IMR-90 (cell line): ENCODE measurements around the gene BAD. TPM values are rescaled to one million over a fixed set of nuclear protein-coding genes. Genes with fewer than 3 reads are reported as not detected.

Experiments used
- ATAC-seq: fragments of 200-7000 bp; cut with Tn5 transposase; 2 replicates; pipeline ENCODE4 v1.9.1; 2020; ENCODE audit warnings: low read depth, mild to moderate bottlenecking, moderate library complexity
- BruUV-seq: library from RNA; stranded (reverse); fragments of 400-500 nt; replicated peaks from 2 replicates; lab custom pipeline; 2021; lab: Mats Ljungman, UMichigan
- CTCF ChIA-PET: fragments of 300-600 bp; formaldehyde crosslinking; extraction: SDS; loops from one replicate; lab custom pipeline; 2021; ENCODE audit warnings: antibody characterized with exemption; lab: Yijun Ruan, JAX
- POLR2A ChIA-PET: fragments of 300-600 bp; sonication (Branson Sonifier 250); formaldehyde crosslinking; loops from one replicate; lab custom pipeline; 2022; ENCODE audit warnings: antibody characterized with exemption; ENCODE audit not compliant: unreplicated experiment; lab: Charles Lee
- DNase-seq: peaks from one replicate; pipeline ENCODE4 v3.0.0; 2013
- H2AFZ ChIP-seq: replicated peaks from 2 replicates; pipeline ENCODE3; 2013; ENCODE audit warnings: low read length, mild to moderate bottlenecking; ENCODE audit not compliant: poor library complexity
- H2AK5ac ChIP-seq: 2 replicates; pipeline ENCODE4 v1.6.1; 2013; ENCODE audit warnings: low read depth, low read length, inconsistent platforms
- H2AK9ac ChIP-seq: replicated peaks from 2 replicates; pipeline ENCODE3; 2013; ENCODE audit warnings: mild to moderate bottlenecking, low read depth, low read length, moderate library complexity; ENCODE audit not compliant: poor library complexity
- H2BK120ac ChIP-seq: 2 replicates; pipeline ENCODE4 v1.6.1; 2013; ENCODE audit warnings: low read depth, low read length, inconsistent platforms
- H2BK15ac ChIP-seq: 3 replicates; pipeline ENCODE4 v1.6.1; 2013; ENCODE audit warnings: low read depth, low read length, inconsistent platforms
- H2BK20ac ChIP-seq: 2 replicates; pipeline ENCODE4 v1.6.1; 2013; ENCODE audit warnings: low read depth, mild to moderate bottlenecking, inconsistent platforms, low read length, moderate library complexity
- H2BK5ac ChIP-seq: 2 replicates; pipeline ENCODE4 v1.6.1; 2013; ENCODE audit warnings: mild to moderate bottlenecking, low read depth, low read length, inconsistent platforms; ENCODE audit not compliant: poor library complexity, severe bottlenecking
- H3K14ac ChIP-seq: replicated peaks from 2 replicates; pipeline ENCODE4 v1.6.1; 2013; ENCODE audit warnings: low read depth, low read length, inconsistent platforms
- H3K18ac ChIP-seq: 2 replicates; pipeline ENCODE4 v1.6.1; 2013; ENCODE audit warnings: low read depth, low read length, control low read depth
- H3K23ac ChIP-seq: 2 replicates; pipeline ENCODE4 v1.6.1; 2013; ENCODE audit warnings: low read depth, low read length, inconsistent platforms
- H3K27ac ChIP-seq: 2 replicates; pipeline ENCODE4 v1.5.1; 2013; ENCODE audit warnings: mild to moderate bottlenecking, control low read depth, low read length; ENCODE audit not compliant: insufficient read depth
- H3K27me3 ChIP-seq: 2 replicates; pipeline ENCODE4 v1.6.1; 2013; ENCODE audit warnings: low read length; ENCODE audit not compliant: control insufficient read depth, insufficient read depth
- H3K36me3 ChIP-seq: 2 replicates; pipeline ENCODE4 v1.6.1; 2013; ENCODE audit warnings: low read length, mixed read lengths; ENCODE audit not compliant: control insufficient read depth, insufficient read depth
- H3K4ac ChIP-seq: 2 replicates; pipeline ENCODE4 v1.6.1; 2013; ENCODE audit warnings: low read depth, low read length, inconsistent platforms
- H3K4me1 ChIP-seq: 2 replicates; pipeline ENCODE4 v1.6.1; 2013; ENCODE audit warnings: low read length, mixed read lengths; ENCODE audit not compliant: control insufficient read depth, insufficient read depth
- H3K4me2 ChIP-seq: 2 replicates; pipeline ENCODE4 v1.6.1; 2013; ENCODE audit warnings: low read depth, mild to moderate bottlenecking, control low read depth, low read length, moderate library complexity
- H3K4me3 ChIP-seq: 2 replicates; pipeline ENCODE4 v1.5.1; 2013; ENCODE audit warnings: low read depth, mild to moderate bottlenecking, control low read depth, low read length, moderate library complexity; ENCODE audit not compliant: insufficient read depth
- H3K56ac ChIP-seq: 2 replicates; pipeline ENCODE4 v1.6.1; 2013; ENCODE audit warnings: low read length, inconsistent platforms; ENCODE audit not compliant: insufficient read depth; ENCODE audit errors: extremely low read depth
- H3K79me1 ChIP-seq, 2 experiments: 2 replicates each; pipeline ENCODE4 v1.6.1; 2013; ENCODE audit warnings: low read length in 2 of 2, inconsistent platforms in 1 of 2, low read depth in 1 of 2
- H3K9ac ChIP-seq: 2 replicates; pipeline ENCODE4 v1.6.1; 2013; ENCODE audit warnings: low read depth, low read length, control low read depth
- H3K9me1 ChIP-seq: 2 replicates; pipeline ENCODE4 v1.6.1; 2013; ENCODE audit warnings: low read length, inconsistent platforms; ENCODE audit not compliant: insufficient read depth
- H3K9me3 ChIP-seq: 2 replicates; pipeline ENCODE4 v1.6.1; 2013; ENCODE audit warnings: low read length; ENCODE audit not compliant: control insufficient read depth, insufficient read depth
- H4K20me1 ChIP-seq: 2 replicates; pipeline ENCODE4 v1.6.1; 2013; ENCODE audit warnings: low read length, inconsistent platforms; ENCODE audit not compliant: insufficient read depth
- H4K5ac ChIP-seq: 2 replicates; pipeline ENCODE4 v1.6.1; 2013; ENCODE audit warnings: mild to moderate bottlenecking, low read depth, low read length, control low read depth
- H4K8ac ChIP-seq, 2 experiments: 2 replicates each; pipeline ENCODE4 v1.6.1; 2013; ENCODE audit warnings: low read depth in 2 of 2, low read length in 2 of 2, control low read depth in 1 of 2, inconsistent platforms in 1 of 2
- H4K91ac ChIP-seq: 2 replicates; pipeline ENCODE4 v1.6.1; 2013; ENCODE audit warnings: low read depth, low read length, inconsistent platforms; ENCODE audit not compliant: insufficient read depth
- ELK1 ChIP-seq: fragments of 150-350 bp; IDR thresholded peaks from 2 replicates; pipeline ENCODE4 v1.6.1; 2016; ENCODE audit warnings: low read depth, mild to moderate bottlenecking, low read length, moderate library complexity, borderline replicate concordance
- POLR2A ChIP-seq: IDR thresholded peaks from 2 replicates; pipeline ENCODE4 v1.6.1; 2012; ENCODE audit warnings: mild to moderate bottlenecking, low read depth, low read length
- RAD21 ChIP-seq: IDR thresholded peaks from 2 replicates; pipeline ENCODE4 v1.6.1; 2012; ENCODE audit warnings: low read length, improper control_type of control experiment
- WGBS, 2 experiments: methylation state at CpG; one replicate each; pipeline versions ENCODE4 v1.1.5 to v1.1.7; 2013; ENCODE audit warnings: missing lambda C conversion rate in 2 of 2; ENCODE audit not compliant: insufficient read length in 1 of 2; ENCODE audit errors: extremely low coverage in 2 of 2; 5-methylcytosine and 5-hydroxymethylcytosine counted together
- dilution Hi-C: fragments of 300-500 bp; cut with HindIII; formaldehyde crosslinking; loops from one replicate; pipeline ENCODE4 v1.14.3; 2018; ENCODE audit warnings: low sequenced_read_pairs; ENCODE audit not compliant: unreplicated experiment
- in situ Hi-C: fragments of 300-500 bp; cut with MboI; formaldehyde crosslinking; loops from 3 replicates; pipeline ENCODE4 v1.14.3; 2019; ENCODE audit warnings: low sequenced_read_pairs, inconsistent platforms, mixed read lengths
- intact Hi-C: fragments of 100-400 bp; cut with micrococcal nuclease; formaldehyde crosslinking; loops from 2 replicates; pipeline ENCODE4 v1.10.0; 2022
- polyA plus RNA-seq, 3 experiments: library from polyadenylated mRNA; depleted of rRNA; stranded (reverse); fragments of >200 nt; gene quantifications; 2 replicates each; pipeline ENCODE4 v1.2.3, GENCODE V29; 2012; ENCODE audit warnings: low replicate concordance in 1 of 3
- total RNA-seq: library from RNA; depleted of rRNA; stranded (reverse); fragments of >200 nt; gene quantifications from 2 replicates; pipeline ENCODE4 v1.2.3, GENCODE V29; 2012

Gene BAD
- total and polyA plus RNA-seq, 2 of the 4 experiments (the other 2 are of a cell fraction), result 30.3 to 68.0 TPM

GRCh38 chr11:64267207-64267945, 17.1 kb downstream of the BAD start:
- H3K4me2 ChIP-seq, result no peak overlapping the region
- BruUV-seq, result no TSS peak
- H3K9me1 ChIP-seq, result 0 out of 2 replicates have a peak, but pooled peaks cover 6% of the 10 kb centered on the region
- ATAC-seq (no peak), DNase-seq (no peak)
- no peak overlapping the region for H3K56ac ChIP-seq
- TF ChIP-seq RAD21, result no peak
- TF ChIP-seq ELK1, result no peak
- no peak for TF ChIP-seq POLR2A
- no peak overlapping the region for H3K4me3 ChIP-seq
- no peak overlapping the region for H4K5ac ChIP-seq
- H4K91ac ChIP-seq, result no peak overlapping the region
- peaks cover 5 to 34% of the 10 kb centered on the region in 2 experiments for H3K79me1 ChIP-seq
- peaks cover 20% of the 10 kb centered on the region for H3K4me1 ChIP-seq
- no peak overlapping the region for H2BK5ac ChIP-seq
- H2BK20ac ChIP-seq, result no peak overlapping the region
- H2BK120ac ChIP-seq, result no peak overlapping the region
- ChIA-PET POLR2A (interaction anchor here (1.2 kb wide), 1 partner anchor 18 kb away, joined by 3 read pairs; no protein-coding TSS in a partner anchor), CTCF (no interaction called here)
- no peak overlapping the region for H3K14ac ChIP-seq
- no peaks in the 10 kb centered on the region; the same call in 1 of the 2 replicates for H4K20me1 ChIP-seq
- H3K9ac ChIP-seq, result no peak overlapping the region
- in situ Hi-C loops (no loop called here), intact Hi-C loops (no loop called here), dilution Hi-C loops (no loop called here)
- no peak overlapping the region for H4K8ac ChIP-seq
- no peaks in the 10 kb centered on the region for H3K27me3 ChIP-seq
- H3K27ac ChIP-seq, result no peak overlapping the region
- H2AK5ac ChIP-seq, result peak overlapping the region; percentile 13; the same call in 1 of the 2 replicates
- no peaks in the 10 kb centered on the region for H3K9me3 ChIP-seq
- no peak overlapping the region for H3K18ac ChIP-seq
- H3K4ac ChIP-seq, result no peak overlapping the region
- WGBS, 2 experiments, result 94% methylated on average over 11 of the region's 27 CpGs; no CpG with 5 or more reads in 1 of the 2 experiments
- no peak overlapping the region for H2AFZ ChIP-seq
- H2BK15ac ChIP-seq, result no peak overlapping the region
- H3K23ac ChIP-seq, result no peak overlapping the region
- H3K36me3 ChIP-seq, result peaks cover 21% of the 10 kb centered on the region
- peak overlapping the region; percentile 90 for H2AK9ac ChIP-seq
